AG04450 (cell line): Measurements from ENCODE around the gene GLTP. TPM values are rescaled to one million over a fixed set of nuclear protein-coding genes. Genes with fewer than 3 reads are reported as not detected.

Source experiments
- CTCF ChIA-PET: fragments of 300-600, 350-600 bp; formaldehyde crosslinking; extraction: SDS; loops from one replicate; lab custom pipeline; 2022; ENCODE audit warnings: antibody characterized with exemption, inconsistent platforms; lab: Charles Lee
- POLR2A ChIA-PET: fragments of 350-600 bp; formaldehyde crosslinking; extraction: SDS; loops from one replicate; lab custom pipeline; 2021; ENCODE audit warnings: antibody characterized with exemption, inconsistent platforms; lab: Yijun Ruan, JAX
- DNase-seq: peaks from one replicate; pipeline ENCODE4 v3.0.0-alpha.2; 2011; ENCODE audit warnings: low read depth, low spot score
- H3K27ac ChIP-seq: one replicate; pipeline ENCODE4 v1.5.1; 2012; ENCODE audit warnings: low read depth, low read length, control low read depth
- H3K27me3 ChIP-seq: one replicate; pipeline ENCODE4 v1.6.0; 2012; ENCODE audit warnings: low read length; ENCODE audit not compliant: control insufficient read depth, insufficient read depth
- H3K4me3 ChIP-seq: 2 replicates; pipeline ENCODE4 v1.5.1; 2011; ENCODE audit warnings: mild to moderate bottlenecking, low read depth, low read length, control low read depth
- H3K9me3 ChIP-seq: 2 replicates; pipeline ENCODE4 v1.5.1; 2012; ENCODE audit warnings: low read length; ENCODE audit not compliant: control insufficient read depth, insufficient read depth
- polyA plus RNA-seq: library from polyadenylated mRNA; depleted of rRNA; stranded (reverse); fragments of >200 nt; gene quantifications from 2 replicates; pipeline ENCODE4 v1.2.3, GENCODE V29; 2011
- TF ChIP-seq, protein P1 (sequence below): IDR thresholded peaks from 2 replicates; pipeline ENCODE4 v1.5.1; 2011; ENCODE audit warnings: low read depth, low read length, control low read depth, inconsistent platforms

The GLTP gene
- polyA plus RNA-seq, 1 experiment, result 30.3 TPM

DNA sequence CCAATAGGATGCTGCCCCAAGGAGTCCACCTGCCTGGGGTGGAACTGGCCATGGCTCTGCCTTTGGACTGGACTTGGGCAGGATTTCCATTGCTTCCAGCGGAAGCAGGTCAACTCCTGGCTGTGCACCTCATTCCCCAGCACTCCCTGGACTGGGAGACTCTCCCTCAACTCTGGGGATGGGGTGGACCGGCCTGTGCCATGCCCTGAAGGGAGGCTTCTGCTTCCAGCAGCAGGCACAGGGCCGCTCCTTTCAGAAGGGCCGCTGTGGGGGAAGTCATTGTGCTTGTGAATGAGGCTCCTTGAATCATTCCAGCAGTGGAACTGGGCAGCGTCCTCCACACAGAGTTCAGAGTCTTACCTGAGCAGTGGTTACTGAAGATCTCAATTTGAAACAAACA lies 42.7 kb upstream of the GLTP start:
- Histone ChIP-seq H3K9me3 (no peaks in the 10 kb centered on the region; the same call in 1 of the 2 replicates), H3K27ac (no peak overlapping the region), H3K4me3 (no peak overlapping the region), H3K27me3 (no peaks in the 10 kb centered on the region)
- ChIA-PET POLR2A (no interaction called here), CTCF (no interaction called here)
- no peak for DNase-seq
- TF ChIP-seq, protein P1, sequence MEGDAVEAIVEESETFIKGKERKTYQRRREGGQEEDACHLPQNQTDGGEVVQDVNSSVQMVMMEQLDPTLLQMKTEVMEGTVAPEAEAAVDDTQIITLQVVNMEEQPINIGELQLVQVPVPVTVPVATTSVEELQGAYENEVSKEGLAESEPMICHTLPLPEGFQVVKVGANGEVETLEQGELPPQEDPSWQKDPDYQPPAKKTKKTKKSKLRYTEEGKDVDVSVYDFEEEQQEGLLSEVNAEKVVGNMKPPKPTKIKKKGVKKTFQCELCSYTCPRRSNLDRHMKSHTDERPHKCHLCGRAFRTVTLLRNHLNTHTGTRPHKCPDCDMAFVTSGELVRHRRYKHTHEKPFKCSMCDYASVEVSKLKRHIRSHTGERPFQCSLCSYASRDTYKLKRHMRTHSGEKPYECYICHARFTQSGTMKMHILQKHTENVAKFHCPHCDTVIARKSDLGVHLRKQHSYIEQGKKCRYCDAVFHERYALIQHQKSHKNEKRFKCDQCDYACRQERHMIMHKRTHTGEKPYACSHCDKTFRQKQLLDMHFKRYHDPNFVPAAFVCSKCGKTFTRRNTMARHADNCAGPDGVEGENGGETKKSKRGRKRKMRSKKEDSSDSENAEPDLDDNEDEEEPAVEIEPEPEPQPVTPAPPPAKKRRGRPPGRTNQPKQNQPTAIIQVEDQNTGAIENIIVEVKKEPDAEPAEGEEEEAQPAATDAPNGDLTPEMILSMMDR, result no peak

DNA sequence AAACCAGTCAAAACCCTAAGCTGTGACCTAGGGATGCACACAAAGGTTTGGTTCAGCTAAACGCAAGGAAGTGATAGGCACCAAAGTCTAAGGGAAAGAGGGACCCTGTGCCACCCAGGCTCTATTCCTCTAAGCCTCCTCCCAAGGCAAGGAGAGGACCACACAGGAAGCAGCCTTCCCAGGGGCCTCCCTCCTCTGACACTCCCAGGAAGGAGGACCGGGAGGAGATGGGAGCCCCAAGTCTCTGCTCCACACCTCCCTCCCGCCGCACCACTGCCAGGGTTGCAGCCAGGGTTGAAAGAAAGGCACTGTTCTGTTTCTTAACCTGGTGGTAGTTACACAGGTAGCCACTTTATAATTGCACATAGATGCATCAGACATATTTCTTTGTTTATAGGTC lies 41.6 kb upstream of the GLTP start:
- no peak for DNase-seq
- TF ChIP-seq, protein P1, result no peak
- Histone ChIP-seq H3K4me3 (no peak overlapping the region), H3K9me3 (no peaks in the 10 kb centered on the region; the same call in 1 of the 2 replicates), H3K27me3 (no peaks in the 10 kb centered on the region), H3K27ac (no peak overlapping the region)
- ChIA-PET CTCF (interaction anchor here (0.6 kb wide), 1 partner anchor 57 kb away, joined by 3 read pairs; no protein-coding TSS in a partner anchor), POLR2A (interaction anchor here (0.7 kb wide), 1 partner anchor 24 kb away, joined by 3 read pairs; no protein-coding TSS in a partner anchor)

DNA sequence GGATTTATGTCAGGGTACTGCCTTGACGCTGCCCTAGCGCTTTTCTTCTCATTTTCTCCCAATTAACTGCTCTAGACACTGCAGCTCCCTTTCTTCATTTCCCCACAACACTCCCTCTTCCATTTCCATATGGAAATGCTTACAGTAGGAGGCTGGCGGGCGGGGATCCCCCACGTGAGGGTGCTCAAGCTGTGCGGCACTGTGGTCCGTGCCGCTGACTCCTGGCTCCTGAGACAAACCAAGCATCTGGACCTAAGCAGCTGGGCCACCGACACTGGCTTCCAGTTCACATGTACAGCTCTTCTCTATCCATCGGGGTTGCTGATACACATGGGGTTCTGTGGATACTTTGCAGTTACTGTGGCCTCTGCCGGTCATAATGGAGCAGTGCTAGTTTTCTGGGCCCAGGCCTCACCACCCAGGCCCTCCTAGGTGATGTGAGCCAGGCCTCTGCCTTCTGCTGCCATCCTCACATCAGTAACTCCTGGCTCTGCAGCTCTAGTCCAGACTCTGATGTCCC lies 40.0 kb upstream of the GLTP start:
- TF ChIP-seq, protein P1, result no peak
- H3K27me3 ChIP-seq, result no peaks in the 10 kb centered on the region
- no peaks in the 10 kb centered on the region for H3K9me3 ChIP-seq
- no peak overlapping the region for H3K27ac ChIP-seq
- CTCF ChIA-PET, result interaction anchor here (0.7 to 0.8 kb wide), 2 partner anchors 19 to 122 kb away, joined by 3 to 4 read pairs; no protein-coding TSS in a partner anchor
- POLR2A ChIA-PET, result no interaction called here
- no peak overlapping the region for H3K4me3 ChIP-seq
- DNase-seq, result no peak

DNA sequence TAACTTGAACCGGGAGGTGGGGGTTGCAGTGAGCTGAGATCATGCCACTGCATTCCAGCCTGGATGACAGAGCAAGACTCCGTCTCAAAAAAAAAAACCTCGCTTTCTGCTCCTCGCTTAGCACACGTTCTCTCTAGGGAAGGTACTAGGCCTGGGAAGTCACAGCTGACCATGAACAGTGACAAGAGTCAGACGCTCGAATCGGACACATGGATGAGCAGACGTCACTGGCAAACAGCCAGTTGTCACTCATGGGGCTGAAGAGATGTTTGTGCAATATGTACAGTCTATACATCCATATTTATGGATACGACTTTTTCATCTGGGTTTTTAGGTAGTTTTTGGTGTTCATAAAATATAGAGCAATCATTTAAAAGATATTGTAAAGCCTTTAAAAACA lies 39.1 kb upstream of the GLTP start:
- H3K4me3 ChIP-seq, result no peak overlapping the region
- POLR2A ChIA-PET, result no interaction called here
- CTCF ChIA-PET, result interaction anchor here (0.6 to 0.7 kb wide), 2 partner anchors 9 to 18 kb away, joined by 3 read pairs; no protein-coding TSS in a partner anchor
- H3K27me3 ChIP-seq, result no peaks in the 10 kb centered on the region
- H3K27ac ChIP-seq, result no peak overlapping the region
- no peak for DNase-seq
- H3K9me3 ChIP-seq, result no peaks in the 10 kb centered on the region
- TF ChIP-seq, protein P1, result no peak

DNA sequence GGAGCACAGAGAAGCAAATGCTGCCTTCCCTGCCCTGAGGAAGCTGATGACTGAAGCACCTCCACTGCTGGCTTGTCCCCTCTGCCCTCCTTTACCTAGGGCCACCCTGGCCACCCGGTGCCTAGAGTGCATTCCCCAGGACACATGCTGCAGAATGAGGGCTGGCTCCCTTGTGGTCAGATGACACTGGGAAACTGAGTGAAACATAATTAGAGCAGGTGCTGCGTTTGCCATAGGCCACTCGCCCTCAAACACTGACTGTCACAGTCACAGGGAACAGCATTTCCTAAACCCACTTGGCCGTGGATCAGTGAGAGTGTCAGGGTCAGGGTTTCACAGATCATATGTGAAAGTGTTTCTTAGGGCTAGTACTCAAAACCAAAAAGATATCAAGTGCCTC lies 35.7 kb upstream of the GLTP start:
- no peak for DNase-seq
- H3K27ac ChIP-seq, result no peak overlapping the region
- CTCF ChIA-PET, result no interaction called here
- TF ChIP-seq, protein P1, result no peak
- no peak overlapping the region for H3K4me3 ChIP-seq
- H3K27me3 ChIP-seq, result no peaks in the 10 kb centered on the region
- POLR2A ChIA-PET, result no interaction called here
- H3K9me3 ChIP-seq, result no peaks in the 10 kb centered on the region; the same call in 1 of the 2 replicates
